Activated naive CD4-positive, alpha-beta T cell treated with anti-CD3 and anti-CD28 coated beads, Interleukin-2, amount 50 U/mL, for 72 hours (primary cell): ENCODE data around the gene PMM1. TPM values are rescaled to one million over a fixed set of nuclear protein-coding genes. Genes with fewer than 3 reads are reported as not detected.

Experiments
- ATAC-seq, 2 donors: fragments of 150-1000 bp; cut with Tn5 transposase; 2 replicates each; pipeline ENCODE4 v1.10.0; 2021; ENCODE audit warnings: mild to moderate bottlenecking in 2 of 2, moderate library complexity in 2 of 2
- DNase-seq, 2 donors: peaks; one replicate each; pipeline ENCODE4 v3.0.0; 2021 to 2022; ENCODE audit warnings: low spot score in 2 of 2
- H3K27ac Mint-ChIP-seq, 2 donors: one replicate each; pipeline ENCODE4 v1.8.0; 2022; ENCODE audit warnings: mild to moderate bottlenecking in 2 of 2, mixed read lengths in 2 of 2
- H3K36me3 Mint-ChIP-seq, 2 donors: one replicate each; pipeline ENCODE4 v1.8.0; 2022; ENCODE audit warnings: mixed read lengths in 2 of 2
- H3K9me3 Mint-ChIP-seq, 2 donors: one replicate each; pipeline ENCODE4 v1.8.0; 2022; ENCODE audit warnings: mixed read lengths in 2 of 2
- total RNA-seq, 2 donors: library from RNA; stranded (reverse); gene quantifications; one replicate each; pipeline ENCODE4 v1.2.3, GENCODE V29; 2022

PMM1 gene
- total RNA-seq, 2 donors from 2014 or later, result 43.4 to 49.9 TPM

DNA sequence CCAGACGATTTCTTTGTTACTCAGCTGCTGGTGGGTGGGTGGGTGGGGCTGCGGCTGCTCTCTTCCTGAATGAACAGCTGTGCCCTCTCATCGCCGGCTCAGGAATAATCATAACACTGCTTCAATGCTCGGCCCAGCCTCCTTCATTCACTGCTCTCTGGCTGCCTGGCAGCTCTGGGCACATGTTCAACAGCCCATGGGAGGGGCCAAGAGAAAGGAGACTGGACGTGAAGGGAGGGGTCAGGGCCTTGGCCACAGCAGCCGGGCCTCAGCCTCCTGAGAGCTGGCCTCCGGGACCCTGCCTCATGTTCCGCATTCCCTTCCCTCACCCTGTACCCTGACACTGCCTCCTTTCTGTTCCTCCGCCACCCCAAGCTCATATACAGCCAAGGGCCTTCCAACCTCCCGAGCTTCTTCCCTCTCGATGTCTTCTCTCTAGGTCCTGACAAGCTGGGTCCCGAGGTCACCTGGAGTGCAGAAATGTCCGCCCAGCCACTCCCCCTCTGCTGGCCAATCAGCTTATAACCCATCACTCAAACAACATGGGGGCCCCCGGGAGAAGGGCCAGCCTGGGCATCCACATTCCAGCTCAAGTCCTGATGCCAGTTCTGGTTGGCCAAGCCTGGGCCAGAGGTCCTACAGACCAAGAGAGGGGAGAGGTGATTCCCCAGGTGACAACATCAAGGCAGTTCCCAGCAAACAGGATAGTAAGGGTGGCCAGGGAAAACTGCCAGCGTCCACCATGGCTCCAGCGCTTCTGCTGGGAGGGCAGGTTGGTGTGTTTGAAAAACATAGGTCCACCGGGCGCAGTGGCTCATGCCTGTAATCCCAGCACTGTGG lies 32.0 kb downstream of the PMM1 start:
- ATAC-seq, result peak; percentile 60 to 78
- Mint-ChIP-seq H3K27ac (peak overlapping the region in 1 of 2 donors; percentile 44), H3K9me3 (no peaks in the 10 kb centered on the region), H3K36me3 (no peaks in the 10 kb centered on the region)
- no peak for DNase-seq

DNA sequence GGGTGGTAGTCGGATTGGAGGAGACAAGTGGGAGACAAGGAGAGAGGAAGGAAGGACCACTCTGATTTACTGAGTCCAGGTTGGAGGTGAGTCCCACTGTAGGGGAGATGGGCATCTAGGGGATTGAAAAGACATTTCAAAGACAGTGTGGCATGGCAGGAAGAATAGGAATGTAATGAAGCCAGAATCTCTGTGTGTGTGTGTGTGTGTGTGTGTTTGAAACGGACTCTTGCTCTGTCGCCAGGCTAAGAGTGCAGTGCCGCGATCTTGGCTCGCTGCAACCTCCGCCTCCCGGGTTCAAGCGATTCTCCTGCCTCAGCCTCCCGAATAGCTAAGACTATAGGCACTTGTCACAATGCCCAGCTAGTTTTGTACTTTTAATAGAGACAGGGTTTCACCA lies 33.1 kb downstream of the PMM1 start:
- H3K27ac Mint-ChIP-seq, result no peak overlapping the region
- DNase-seq (no peak), ATAC-seq (no peak)
- H3K9me3 Mint-ChIP-seq, result no peaks in the 10 kb centered on the region
- no peaks in the 10 kb centered on the region for H3K36me3 Mint-ChIP-seq

DNA sequence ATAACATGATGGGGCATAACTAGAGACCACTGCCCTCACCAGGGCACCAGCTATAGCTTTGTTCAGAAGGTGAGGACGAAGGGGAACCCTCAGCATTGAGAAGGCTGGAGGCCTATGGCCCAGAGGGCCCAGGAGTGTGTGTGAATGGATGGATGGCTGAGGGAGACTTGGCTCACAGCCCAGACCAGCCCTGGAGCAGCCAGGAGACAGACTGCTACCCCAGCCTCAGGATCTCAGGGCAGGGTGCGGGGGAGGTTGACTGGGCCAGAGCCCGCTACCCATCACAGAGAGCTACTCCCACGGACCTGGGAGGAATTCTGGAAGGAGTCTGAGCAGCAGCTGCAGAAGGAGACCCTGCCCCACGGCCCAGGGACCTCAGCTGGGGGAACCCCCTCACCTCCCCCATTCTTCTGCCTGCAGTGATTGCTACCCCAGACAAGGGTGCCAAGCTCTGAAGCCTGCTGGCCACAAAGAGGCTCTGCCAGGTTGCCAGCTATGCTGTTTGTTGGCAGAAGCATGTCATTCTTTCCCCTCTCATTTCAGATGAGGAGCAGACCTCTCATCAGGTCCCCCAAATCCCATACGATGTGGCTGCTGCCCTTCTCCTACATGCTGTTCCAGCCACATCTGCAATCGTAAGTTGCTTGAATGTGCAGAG lies 34.2 kb downstream of the PMM1 start:
- no peak for ATAC-seq
- H3K36me3 Mint-ChIP-seq, result no peaks in the 10 kb centered on the region
- DNase-seq, result no peak
- no peaks in the 10 kb centered on the region for H3K9me3 Mint-ChIP-seq
- no peak overlapping the region for H3K27ac Mint-ChIP-seq

DNA sequence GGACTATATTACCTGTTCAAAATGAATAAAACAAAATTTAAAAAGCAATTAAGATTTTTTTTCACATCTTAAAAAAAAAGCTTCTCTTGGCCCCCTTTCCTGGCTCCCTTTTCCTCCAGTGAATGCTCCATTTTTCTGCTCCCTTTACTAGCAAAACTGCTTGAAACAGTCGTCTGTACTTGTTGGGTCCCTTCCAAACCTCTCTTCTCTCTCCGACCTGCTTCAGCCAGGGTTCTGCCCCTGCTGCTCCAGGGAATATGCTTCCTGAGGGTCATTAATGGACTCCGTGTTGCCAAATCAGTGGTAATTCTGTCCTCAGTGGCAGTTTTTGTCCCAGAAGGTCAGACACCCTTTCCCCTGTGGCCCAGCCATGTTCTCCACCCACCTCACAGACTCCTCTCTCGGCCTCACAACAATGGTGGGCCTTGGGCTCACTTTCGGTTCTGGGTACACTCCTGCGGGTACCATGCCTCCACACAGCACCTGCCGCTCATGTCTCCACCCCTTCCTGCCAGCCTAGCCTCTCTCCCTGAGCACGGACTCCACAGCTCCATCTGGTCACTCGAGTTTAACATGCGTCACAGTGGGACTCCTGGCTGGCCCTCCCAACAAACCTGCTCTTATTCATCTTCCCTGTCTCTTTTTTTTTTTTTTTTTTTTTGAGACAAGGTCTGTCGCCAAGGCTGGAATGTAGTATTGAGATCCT lies 37.6 kb downstream of the PMM1 start:
- DNase-seq (no peak), ATAC-seq (no peak)
- H3K27ac Mint-ChIP-seq, result no peak overlapping the region
- no peaks in the 10 kb centered on the region for H3K9me3 Mint-ChIP-seq
- no peaks in the 10 kb centered on the region for H3K36me3 Mint-ChIP-seq

DNA sequence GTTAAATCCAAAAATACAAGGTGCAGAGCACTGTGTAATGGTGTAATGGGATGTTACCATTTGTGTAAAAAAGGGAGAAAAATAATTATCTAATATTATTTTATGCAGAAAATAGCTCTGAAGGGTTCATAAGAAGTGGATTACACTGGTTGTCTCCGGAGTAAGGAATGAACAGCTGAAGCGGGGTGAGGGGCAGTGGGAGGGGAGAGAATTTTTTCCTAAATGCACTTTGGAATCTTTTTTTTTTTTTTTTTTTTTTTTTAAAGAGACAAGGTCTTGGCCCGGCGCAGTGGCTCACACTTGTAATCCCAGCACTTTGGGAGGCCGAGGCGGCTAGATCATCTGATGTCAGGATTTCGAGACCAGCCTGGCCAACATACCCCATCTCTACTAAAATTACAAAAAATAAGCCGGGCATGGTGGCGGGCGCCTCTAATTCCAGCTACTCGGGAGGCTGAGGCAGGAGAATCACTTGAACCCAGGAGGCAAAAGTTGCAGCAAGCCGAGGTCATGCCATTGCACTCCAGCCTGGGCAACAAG lies 38.6 kb downstream of the PMM1 start:
- ATAC-seq (no peak), DNase-seq (no peak)
- Mint-ChIP-seq H3K36me3 (no peaks in the 10 kb centered on the region), H3K9me3 (no peaks in the 10 kb centered on the region), H3K27ac (no peak overlapping the region)

DNA sequence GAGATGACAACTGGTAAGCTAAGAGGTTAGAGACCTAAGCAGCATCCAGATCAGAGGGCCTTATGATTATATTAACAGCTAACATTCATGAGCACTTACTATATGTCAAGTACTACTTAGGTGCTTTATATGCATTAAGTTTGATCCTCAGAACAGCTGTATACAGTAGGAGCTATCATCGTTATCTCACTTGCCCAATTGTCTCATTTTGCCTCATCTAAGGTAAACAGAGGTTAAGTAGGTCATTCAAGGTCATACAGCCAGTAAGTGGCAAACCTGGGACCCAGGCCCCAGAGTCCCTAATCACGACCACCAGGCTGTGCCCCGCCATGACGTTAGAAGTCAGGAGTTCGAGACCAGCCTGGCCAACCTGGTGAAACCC lies 40.8 kb downstream of the PMM1 start:
- no peak for DNase-seq
- no peak for ATAC-seq
- H3K27ac Mint-ChIP-seq, result no peak overlapping the region
- no peaks in the 10 kb centered on the region for H3K9me3 Mint-ChIP-seq
- H3K36me3 Mint-ChIP-seq, result peaks cover 6 to 7% of the 10 kb centered on the region in 2 donors

DNA sequence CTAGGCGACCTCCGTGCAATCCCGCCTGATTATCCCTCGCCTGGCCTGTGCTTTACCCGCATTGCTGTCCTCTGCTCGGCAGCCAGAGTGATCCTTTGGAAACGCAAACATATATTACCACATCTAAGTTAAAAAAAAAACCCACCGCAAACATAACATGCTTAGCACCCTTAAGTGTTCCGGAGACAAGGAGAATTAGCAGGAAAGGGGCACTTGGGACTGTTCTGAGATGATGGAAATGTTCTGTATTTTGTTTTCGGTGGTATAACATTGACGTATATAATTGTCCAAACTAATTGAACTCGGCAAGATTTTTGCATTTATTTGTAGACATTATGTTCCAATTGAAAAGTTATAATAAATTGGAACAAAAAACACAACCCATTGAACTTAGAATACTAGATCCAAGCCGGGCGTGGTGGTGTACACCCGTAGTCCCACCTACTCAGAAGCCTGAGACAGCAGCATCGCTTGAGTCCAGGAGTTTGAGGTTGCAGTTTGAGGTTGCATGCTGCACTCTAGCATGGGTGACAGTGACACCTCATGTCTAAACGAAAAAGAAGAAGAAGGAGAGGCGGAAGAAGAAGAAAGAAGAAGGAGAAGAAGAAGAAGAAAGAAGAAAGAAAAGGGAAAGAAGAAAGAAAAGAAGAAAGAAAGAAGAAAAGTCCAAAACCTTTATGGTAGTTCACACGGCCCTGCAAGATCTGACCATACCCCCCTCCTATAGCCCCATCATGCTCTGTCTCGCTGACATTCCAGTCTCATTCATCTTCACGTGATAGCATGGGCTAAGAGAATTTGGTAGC lies 44.8 kb downstream of the PMM1 start:
- DNase-seq (no peak), ATAC-seq (no peak)
- Mint-ChIP-seq H3K9me3 (no peaks in the 10 kb centered on the region), H3K27ac (peak overlapping the region; percentile 88 to 96), H3K36me3 (peaks cover 11 to 12% of the 10 kb centered on the region in 2 donors)

DNA sequence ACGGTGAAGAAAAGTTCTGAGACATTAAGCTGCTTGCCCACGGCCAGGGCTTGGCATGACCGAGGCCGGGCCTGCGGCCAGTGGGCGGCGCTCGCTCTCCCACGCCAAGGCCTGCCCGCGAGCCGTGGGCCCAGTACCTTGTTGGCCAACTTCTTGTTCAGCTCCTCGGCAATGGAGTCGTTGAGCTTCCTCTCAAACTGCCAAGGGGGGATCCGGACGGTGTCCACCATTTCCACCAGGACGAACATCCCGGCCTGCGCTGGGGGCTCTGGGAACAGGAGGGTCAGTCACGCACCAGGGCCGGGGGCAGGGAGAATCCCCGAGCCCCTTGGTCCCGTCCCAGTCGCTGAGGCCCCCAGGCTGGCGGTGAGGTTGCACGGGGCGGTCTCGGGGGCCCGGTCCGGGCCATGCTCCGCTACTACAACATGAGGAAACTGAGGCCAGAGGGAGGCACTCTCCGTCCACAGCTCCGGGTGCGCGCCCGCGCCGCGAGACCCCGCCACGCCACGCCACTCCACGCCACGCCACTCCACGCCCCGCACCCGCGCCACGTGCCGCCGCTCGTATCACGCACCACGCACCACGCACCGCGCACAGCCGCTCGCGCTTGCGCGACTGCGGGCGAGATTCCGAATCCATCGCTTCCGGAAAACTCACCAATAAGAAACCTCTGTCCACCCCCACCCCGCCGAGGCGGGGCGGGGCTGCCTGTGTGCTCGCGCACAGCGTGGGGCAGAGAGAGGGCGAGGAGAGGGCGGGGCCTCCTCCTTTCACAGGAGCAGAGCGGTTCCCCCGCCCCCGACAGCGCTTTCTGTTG lies 45.6 kb downstream of the PMM1 start, which contains the start of gene POLR3H:
POLR3H (minus strand) TSS at position 617 of the 817 bp plus-strand sequence; CDS start at position 248, 369 bp downstream.
- no peaks in the 10 kb centered on the region for H3K9me3 Mint-ChIP-seq
- peaks cover 11 to 12% of the 10 kb centered on the region in 2 donors for H3K36me3 Mint-ChIP-seq
- ATAC-seq, result peak; percentile 98 to 99
- peak within 1 kb of the TSS; percentile 88 to 96 for H3K27ac Mint-ChIP-seq
- DNase-seq, result peak; percentile 96

DNA sequence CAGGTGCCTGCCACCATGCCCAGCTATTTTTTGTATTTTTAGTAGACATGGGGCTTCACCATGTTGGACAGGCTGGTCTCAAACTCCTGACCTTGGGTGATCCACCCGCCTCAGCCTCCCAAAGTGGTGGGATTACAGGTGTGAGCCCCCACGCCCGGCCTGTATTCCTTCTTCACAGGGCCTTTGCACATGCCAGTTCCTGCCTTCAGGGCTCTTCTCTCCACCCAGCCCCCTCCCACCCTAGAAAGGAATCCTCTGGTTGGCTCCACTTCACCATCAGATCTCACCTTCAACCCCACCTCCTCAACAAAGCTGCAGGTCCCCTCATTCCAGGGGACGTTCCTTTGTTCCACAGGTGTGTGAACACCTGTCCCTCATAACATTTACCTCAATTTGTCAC lies 47.4 kb downstream of the PMM1 start:
- DNase-seq (no peak), ATAC-seq (no peak)
- H3K27ac Mint-ChIP-seq, result peak overlapping the region; percentile 79 to 88
- H3K36me3 Mint-ChIP-seq, result peaks cover 11 to 12% of the 10 kb centered on the region in 2 donors
- H3K9me3 Mint-ChIP-seq, result no peaks in the 10 kb centered on the region

DNA sequence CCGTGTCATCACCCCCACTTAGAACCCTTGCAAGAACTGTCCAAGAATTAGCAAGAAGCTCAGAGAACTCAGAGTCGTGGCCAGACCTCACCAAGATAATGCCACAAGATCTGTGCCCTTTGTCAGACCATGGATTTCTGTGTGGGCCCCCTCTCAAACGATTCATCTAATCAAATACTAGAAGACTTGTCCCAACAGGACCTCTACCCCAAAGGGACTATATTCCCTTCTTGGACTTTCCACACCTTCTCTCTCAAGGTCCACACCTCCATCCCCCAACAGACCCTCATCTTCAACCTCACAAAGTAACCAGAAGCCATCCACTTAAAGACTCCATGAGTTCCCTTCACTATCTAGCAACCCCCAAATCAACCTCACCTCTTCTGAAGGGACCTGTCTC lies 48.2 kb downstream of the PMM1 start:
- DNase-seq (no peak), ATAC-seq (no peak)
- peaks cover 11 to 12% of the 10 kb centered on the region in 2 donors for H3K36me3 Mint-ChIP-seq
- peak overlapping the region; percentile 2 to 88 for H3K27ac Mint-ChIP-seq
- H3K9me3 Mint-ChIP-seq, result no peaks in the 10 kb centered on the region

DNA sequence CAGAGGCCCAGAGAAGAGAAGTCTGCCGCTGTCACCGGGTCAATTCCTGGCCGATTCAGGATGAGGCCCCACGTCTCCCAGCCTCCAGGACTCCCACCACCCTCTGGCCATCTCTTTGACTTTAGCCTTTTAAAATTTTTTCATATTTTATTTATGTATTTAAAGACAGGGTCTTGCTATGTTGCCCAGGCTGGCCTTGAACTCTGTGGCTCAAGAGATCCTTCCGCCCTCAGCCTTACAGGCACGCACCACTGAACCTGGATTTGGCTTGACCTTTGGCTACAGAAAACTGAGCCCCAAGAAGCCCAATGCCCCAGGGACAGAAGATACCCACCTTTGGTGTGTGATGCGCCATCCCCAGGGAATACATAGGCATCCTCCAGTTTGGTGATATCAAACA lies 49.3 kb downstream of the PMM1 start:
- ATAC-seq (no peak), DNase-seq (no peak)
- H3K36me3 Mint-ChIP-seq, result peaks cover 11 to 12% of the 10 kb centered on the region in 2 donors
- no peaks in the 10 kb centered on the region for H3K9me3 Mint-ChIP-seq
- peak overlapping the region in 1 of 2 donors; percentile 62 for H3K27ac Mint-ChIP-seq

DNA sequence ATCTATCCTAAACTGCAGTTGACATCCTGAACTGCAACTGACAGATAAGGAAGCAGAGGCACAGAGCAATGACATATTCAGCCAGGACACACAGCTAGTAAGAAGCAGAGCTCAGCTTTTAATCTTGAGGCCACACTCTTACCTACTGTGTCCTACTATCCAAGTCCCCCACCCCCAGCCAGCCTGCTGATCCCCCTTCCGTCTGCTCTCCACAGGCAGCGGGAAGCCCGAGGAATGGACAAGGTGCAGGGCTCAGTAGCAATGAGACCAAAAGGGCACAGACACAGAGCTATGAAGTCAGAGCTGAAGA lies 49.7 kb downstream of the PMM1 start:
- ATAC-seq (no peak), DNase-seq (no peak)
- Mint-ChIP-seq H3K27ac (peak overlapping the region in 1 of 2 donors; percentile 62), H3K9me3 (no peaks in the 10 kb centered on the region), H3K36me3 (peaks cover 12 to 15% of the 10 kb centered on the region in 2 donors)

DNA sequence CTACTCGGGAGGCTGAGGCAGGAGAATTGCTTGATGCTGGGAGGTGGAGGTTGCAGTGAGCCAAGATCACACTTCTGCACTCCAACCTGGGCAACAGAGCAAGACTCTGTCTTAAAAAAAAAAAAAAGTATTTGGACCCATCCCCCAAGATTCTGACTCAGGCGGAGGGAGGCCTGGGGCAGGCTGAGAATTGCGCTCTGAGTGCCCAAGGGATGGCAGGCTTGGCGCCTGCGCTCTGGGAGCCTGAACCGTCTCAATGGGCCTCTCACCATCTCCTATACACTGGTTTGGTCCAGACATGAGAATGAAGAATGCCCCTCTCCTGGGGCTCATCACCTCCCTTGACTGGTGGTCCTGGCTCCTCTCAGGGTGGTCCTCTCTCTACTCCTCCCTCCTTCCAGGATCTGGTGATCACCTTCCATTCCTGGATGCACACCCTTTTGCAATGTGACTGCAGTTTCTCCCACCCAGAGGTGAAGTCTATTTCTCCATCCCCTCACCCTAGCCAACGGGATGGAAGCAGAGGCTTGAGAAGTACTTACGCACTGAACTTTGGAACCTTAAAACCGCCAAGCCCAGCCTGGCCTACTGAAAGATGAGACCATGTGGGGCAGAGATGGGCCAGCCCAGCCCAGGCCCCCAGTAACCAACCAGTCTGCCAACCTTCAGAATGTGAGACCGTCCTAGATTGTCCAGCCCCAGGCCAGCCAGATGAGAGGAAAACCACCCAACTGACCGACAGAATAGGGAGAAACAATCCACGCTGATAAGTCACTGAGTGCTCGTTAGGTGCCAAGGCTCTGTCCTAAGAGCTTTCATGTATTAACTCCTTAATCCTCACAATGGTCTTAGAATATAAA lies 50.3 kb downstream of the PMM1 start:
- ATAC-seq, result no peak
- peak overlapping the region; percentile 62 to 67 for H3K27ac Mint-ChIP-seq
- H3K36me3 Mint-ChIP-seq, result peaks cover 10 to 13% of the 10 kb centered on the region in 2 donors
- H3K9me3 Mint-ChIP-seq, result no peaks in the 10 kb centered on the region
- DNase-seq, result no peak

DNA sequence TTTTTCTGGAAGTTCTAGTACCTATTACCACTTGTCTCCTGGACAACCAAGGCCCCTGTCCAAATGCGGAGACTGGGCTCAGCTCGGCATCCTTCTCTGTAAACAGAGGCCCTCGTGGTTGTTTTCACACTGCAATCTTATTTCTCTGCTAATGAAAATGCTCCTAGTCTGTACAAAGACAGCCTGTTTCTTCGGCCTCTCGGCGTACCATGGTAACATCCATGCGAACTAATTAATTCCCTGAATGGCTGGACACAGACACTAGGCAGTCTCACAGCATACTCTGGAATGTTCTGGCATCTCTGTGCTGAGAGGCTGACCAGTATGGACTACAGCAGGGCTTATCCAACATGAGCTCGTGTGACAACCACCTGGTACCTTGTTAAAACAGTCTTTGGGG lies 51.1 kb downstream of the PMM1 start:
- ATAC-seq (no peak), DNase-seq (no peak)
- peaks cover 6% of the 10 kb centered on the region in 2 donors for H3K36me3 Mint-ChIP-seq
- no peak overlapping the region for H3K27ac Mint-ChIP-seq
- no peaks in the 10 kb centered on the region for H3K9me3 Mint-ChIP-seq

DNA sequence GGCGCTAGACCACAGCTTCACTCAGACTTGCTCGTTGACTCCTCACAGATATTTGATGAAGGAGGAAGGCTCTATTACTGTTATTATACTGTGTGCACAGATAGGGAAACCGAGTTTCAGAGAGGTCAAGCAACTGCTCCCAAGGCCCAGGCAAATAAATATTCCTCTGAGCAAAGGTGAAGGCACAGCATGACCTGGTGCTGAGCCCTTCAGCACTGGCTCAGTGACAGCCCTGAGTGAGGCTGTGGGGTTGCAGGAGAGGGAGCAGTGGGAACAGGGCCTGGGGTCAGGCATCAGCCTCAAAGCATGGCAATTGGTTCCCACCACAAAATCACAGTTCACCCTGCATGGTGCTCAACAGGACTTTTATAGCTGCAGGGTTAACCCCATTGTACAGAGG lies 52.4 kb downstream of the PMM1 start:
- DNase-seq, result no peak
- Mint-ChIP-seq H3K36me3 (peaks cover 0 to 4% of the 10 kb centered on the region in 2 donors), H3K9me3 (no peaks in the 10 kb centered on the region), H3K27ac (peak overlapping the region in 1 of 2 donors; percentile 50)
- no peak for ATAC-seq
